Measurements from ENCODE around the gene ENO1. TPM values are rescaled to one million over a fixed set of nuclear protein-coding genes. Genes with fewer than 3 reads are reported as not detected.

Gene ENO1
- total and polyA plus RNA-seq, 8 donors, result 206 to 577 (median 350) TPM

- TF ChIP-seq POLR2AphosphoS5 (IDR thresholded peaks at IDR 0.05) (no peak), EP300 (IDR thresholded peaks at IDR 0.05) (no peak), POLR2A (IDR thresholded peaks at IDR 0.05) (no peak)
- TF ChIP-seq, protein P1, sequence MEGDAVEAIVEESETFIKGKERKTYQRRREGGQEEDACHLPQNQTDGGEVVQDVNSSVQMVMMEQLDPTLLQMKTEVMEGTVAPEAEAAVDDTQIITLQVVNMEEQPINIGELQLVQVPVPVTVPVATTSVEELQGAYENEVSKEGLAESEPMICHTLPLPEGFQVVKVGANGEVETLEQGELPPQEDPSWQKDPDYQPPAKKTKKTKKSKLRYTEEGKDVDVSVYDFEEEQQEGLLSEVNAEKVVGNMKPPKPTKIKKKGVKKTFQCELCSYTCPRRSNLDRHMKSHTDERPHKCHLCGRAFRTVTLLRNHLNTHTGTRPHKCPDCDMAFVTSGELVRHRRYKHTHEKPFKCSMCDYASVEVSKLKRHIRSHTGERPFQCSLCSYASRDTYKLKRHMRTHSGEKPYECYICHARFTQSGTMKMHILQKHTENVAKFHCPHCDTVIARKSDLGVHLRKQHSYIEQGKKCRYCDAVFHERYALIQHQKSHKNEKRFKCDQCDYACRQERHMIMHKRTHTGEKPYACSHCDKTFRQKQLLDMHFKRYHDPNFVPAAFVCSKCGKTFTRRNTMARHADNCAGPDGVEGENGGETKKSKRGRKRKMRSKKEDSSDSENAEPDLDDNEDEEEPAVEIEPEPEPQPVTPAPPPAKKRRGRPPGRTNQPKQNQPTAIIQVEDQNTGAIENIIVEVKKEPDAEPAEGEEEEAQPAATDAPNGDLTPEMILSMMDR (IDR thresholded peaks at IDR 0.05), result no peak
- intact Hi-C loops (cut with DNase I; ENCODE audit: low total_unique reads), result no loop called here
- H3K27ac ChIP-seq, result no peak overlapping the region
- H3K27me3 ChIP-seq, result no peaks in the 10 kb centered on the region
- no peaks in the 10 kb centered on the region for H3K4me1 ChIP-seq
- H3K9me3 ChIP-seq, result no peaks in the 10 kb centered on the region
- WGBS, 5 donors, result 84 to 93% (median 87%) methylated on average over 6 to 16 of the region's 17 CpGs
- H3K36me3 ChIP-seq, result no peaks in the 10 kb centered on the region
- H3K4me3 ChIP-seq, result no peak overlapping the region
- DNase-seq, result no peak
Observed at GRCh38 chr1:8911416-8912309, 33.2 kb upstream of the ENO1 start.

DNA sequence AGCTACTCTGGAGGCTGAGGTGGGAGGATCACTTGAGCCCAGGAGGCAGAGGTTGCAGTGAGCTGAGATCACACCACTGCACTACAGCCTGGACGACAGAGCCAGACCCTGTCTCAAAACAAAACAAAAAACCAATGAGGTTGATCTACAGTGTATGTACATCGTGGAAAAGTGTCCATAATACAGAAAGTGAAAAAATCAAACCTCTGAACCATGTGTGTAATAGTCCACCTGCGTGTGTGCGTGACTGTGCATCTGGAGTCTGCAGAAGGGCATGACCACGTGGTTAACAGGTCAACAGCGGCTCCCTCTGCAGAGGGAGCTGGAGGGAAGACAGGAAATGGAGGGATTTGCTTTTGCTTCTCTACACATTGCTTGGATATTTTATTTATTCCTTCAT lies 32.4 kb upstream of the ENO1 start:
- no peaks in the 10 kb centered on the region for H3K27me3 ChIP-seq
- no peak for TF ChIP-seq EP300 (IDR thresholded peaks at IDR 0.05)
- TF ChIP-seq, protein P1 (IDR thresholded peaks at IDR 0.05), result no peak
- no peak for TF ChIP-seq POLR2AphosphoS5 (IDR thresholded peaks at IDR 0.05)
- no peak for TF ChIP-seq POLR2A (IDR thresholded peaks at IDR 0.05)
- no peak overlapping the region for H3K27ac ChIP-seq
- no peak for DNase-seq
- intact Hi-C loops (cut with DNase I; ENCODE audit: low total_unique reads), result no loop called here
- no peaks in the 10 kb centered on the region for H3K9me3 ChIP-seq
- WGBS, 5 donors, result 71 to 75% (median 73%) methylated on average over 6 of the region's 6 CpGs
- no peak overlapping the region for H3K4me3 ChIP-seq
- no peaks in the 10 kb centered on the region for H3K36me3 ChIP-seq
- no peaks in the 10 kb centered on the region for H3K4me1 ChIP-seq

GRCh38 chr1:8910331-8910730 lies 31.8 kb upstream of the ENO1 start:
- 69 to 91% (median 77%) methylated on average over 3 of the region's 3 CpGs for WGBS, 5 donors
- intact Hi-C loops (cut with DNase I; ENCODE audit: low total_unique reads), result no loop called here
- Histone ChIP-seq H3K9me3 (no peaks in the 10 kb centered on the region), H3K4me3 (no peak overlapping the region), H3K27ac (no peak overlapping the region), H3K36me3 (no peaks in the 10 kb centered on the region), H3K27me3 (no peaks in the 10 kb centered on the region), H3K4me1 (no peaks in the 10 kb centered on the region)
- DNase-seq, result no peak
- TF ChIP-seq, protein P1 (IDR thresholded peaks at IDR 0.05), result no peak
- no peak for TF ChIP-seq EP300 (IDR thresholded peaks at IDR 0.05)
- TF ChIP-seq POLR2A (IDR thresholded peaks at IDR 0.05), result no peak
- no peak for TF ChIP-seq POLR2AphosphoS5 (IDR thresholded peaks at IDR 0.05)

GRCh38 chr1:8908388-8909151 lies 30.1 kb upstream of the ENO1 start:
- H3K4me3 ChIP-seq, result no peak overlapping the region
- WGBS, 5 donors, result 67 to 80% (median 72%) methylated on average over 18 of the region's 18 CpGs
- H3K36me3 ChIP-seq, result no peaks in the 10 kb centered on the region
- no peaks in the 10 kb centered on the region for H3K27me3 ChIP-seq
- intact Hi-C loops (cut with DNase I; ENCODE audit: low total_unique reads), result no loop called here
- no peak overlapping the region for H3K27ac ChIP-seq
- H3K4me1 ChIP-seq, result peaks cover 0 to 11% (median 8%) of the 10 kb centered on the region in 4 donors
- no peak for DNase-seq
- H3K9me3 ChIP-seq, result no peaks in the 10 kb centered on the region
- TF ChIP-seq POLR2AphosphoS5 (IDR thresholded peaks at IDR 0.05), result no peak
- TF ChIP-seq EP300 (IDR thresholded peaks at IDR 0.05), result no peak
- TF ChIP-seq, protein P1 (IDR thresholded peaks at IDR 0.05), result no peak
- no peak for TF ChIP-seq POLR2A (IDR thresholded peaks at IDR 0.05)

Data from stomach (tissue), 9 donors.